ENCODE data around the gene CENPX. TPM values are rescaled to one million over a fixed set of nuclear protein-coding genes. Genes with fewer than 3 reads are reported as not detected.

Gene CENPX
- total and polyA plus RNA-seq, 2 of the 13 experiments (the other 11 are each of a cell fraction or from before 2014, with no cell fraction given) = 92.7 to 170 TPM

- TF ChIP-seq ARID5B (CRISPR knock-in tag; IDR thresholded peaks at IDR 0.05) (peak; percentile 68; the same call in 1 of the 2 replicates), SIX4 (CRISPR knock-in tag; IDR thresholded peaks at IDR 0.05) (peak; percentile 55; the same call in 1 of the 2 replicates), HOXD1 (CRISPR knock-in tag; IDR thresholded peaks at IDR 0.05) (peak; percentile 28; the same call in 1 of the 2 replicates), PITX1 (CRISPR knock-in tag; IDR thresholded peaks at IDR 0.05) (peak; percentile 23; the same call in 1 of the 2 replicates), TBX2 (CRISPR knock-in tag; IDR thresholded peaks at IDR 0.05; ENCODE audit: borderline replicate concordance) (peak; percentile 70; the same call in 1 of the 2 replicates), ZNF816 (CRISPR knock-in tag; IDR thresholded peaks at IDR 0.05; ENCODE audit: borderline replicate concordance) (peak; percentile 92; the same call in 1 of the 2 replicates), KLF15 (CRISPR knock-in tag; IDR thresholded peaks at IDR 0.05; ENCODE audit: borderline replicate concordance) (peak; percentile 90; the same call in 1 of the 2 replicates), ASH2L (IDR thresholded peaks at IDR 0.05; ENCODE audit: insufficient read length, low read depth, low read length) (peak; percentile 89), ZFP36L2 (CRISPR knock-in tag; IDR thresholded peaks at IDR 0.05) (no peak; the same call in none of the 2 replicates), SKIL (CRISPR knock-in tag; IDR thresholded peaks at IDR 0.05; ENCODE audit: borderline replicate concordance) (0 out of 2 replicates have a peak, but pooled peaks have one; percentile 46), ZNF232 (CRISPR knock-in tag; IDR thresholded peaks at IDR 0.05; ENCODE audit: borderline replicate concordance) (no peak), ZNF383 (CRISPR knock-in tag; IDR thresholded peaks at IDR 0.05; ENCODE audit: borderline replicate concordance) (0 out of 2 replicates have a peak, but pooled peaks have one; percentile 84), E2F5 (CRISPR knock-in tag; conservative IDR thresholded peaks at IDR 0.05) (no peak), MTA1 (CRISPR knock-in tag; IDR thresholded peaks at IDR 0.05; ENCODE audit: borderline replicate concordance) (peak; percentile 78), FOXA3 (CRISPR knock-in tag; IDR thresholded peaks at IDR 0.05) (peak; percentile 22; the same call in 1 of the 2 replicates), KLF13 (CRISPR knock-in tag; IDR thresholded peaks at IDR 0.05) (no peak), ZBTB33 (CRISPR knock-in tag; IDR thresholded peaks at IDR 0.05) (peak; percentile 87), ZNF546 (CRISPR knock-in tag; conservative IDR thresholded peaks at IDR 0.05) (peak; percentile 83; the same call in 1 of the 2 replicates), FOXP1 (IDR thresholded peaks at IDR 0.05) (no peak), FOXP1 (CRISPR knock-in tag; IDR thresholded peaks at IDR 0.05) (peak; percentile 1; the same call in 1 of the 2 replicates)
Measured at GRCh38 chr17:82037092-82037888, 14.6 kb upstream of the CENPX start, which contains the start of gene DCXR (continued).

All from HepG2 (cell line).